Esophagus muscularis mucosa (tissue), 3 donors: ENCODE results near the gene SLC27A1.

Source experiments
- CTCF ChIP-seq, 3 experiments: fragments of 200-600 bp in 2 of 3; fragments of 450-650 bp in 1 of 3; sonication (generic) in 2 of 3; IDR thresholded peaks; one replicate each; pipeline ENCODE4 v1.5.1; 2017 to 2019; ENCODE audit warnings: antibody characterized with exemption in 3 of 3, mild to moderate bottlenecking in 2 of 3, moderate library complexity in 1 of 3
- POLR2A ChIP-seq: fragments of 450-650 bp; IDR thresholded peaks from one replicate; pipeline ENCODE4 v1.6.1; 2017; ENCODE audit warnings: antibody characterized with exemption, moderate library complexity, mild to moderate bottlenecking, low read depth
- POLR2AphosphoS5 ChIP-seq, 2 donors: sonication (generic); formaldehyde crosslinking; IDR thresholded peaks; one replicate each; pipeline ENCODE4 v1.6.1; 2017; ENCODE audit warnings: antibody characterized with exemption in 2 of 2

DNA sequence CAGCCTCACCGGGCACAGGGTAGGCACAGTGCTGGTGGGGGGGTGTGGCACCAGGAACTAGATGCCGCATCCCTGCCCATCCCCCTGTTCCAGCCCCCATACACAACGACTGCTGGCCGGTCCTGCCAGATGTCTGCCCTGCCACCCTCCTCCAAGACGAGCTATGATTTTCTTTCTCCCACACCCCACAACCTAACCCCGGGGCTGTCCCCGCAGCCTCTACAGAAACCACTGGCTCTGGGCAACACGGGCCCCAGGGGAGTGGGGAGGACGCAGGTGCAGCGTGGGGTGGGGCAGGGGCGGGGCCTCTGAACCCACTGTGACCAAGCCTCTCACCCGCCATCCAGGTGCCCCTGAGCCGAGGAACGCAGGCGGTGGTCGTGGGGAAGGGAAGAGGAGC lies 56.6 kb downstream of the SLC27A1 start:
- TF ChIP-seq POLR2A (no peak), CTCF (IDR thresholded peaks at IDR 0.05) (no peak), POLR2AphosphoS5 (IDR thresholded peaks at IDR 0.05) (no peak)
